Smooth muscle cell (in vitro differentiated cells): Measurements from ENCODE around the gene CFAP43. TPM values are rescaled to one million over a fixed set of nuclear protein-coding genes. Genes with fewer than 3 reads are reported as not detected.

Experiments used
- DNase-seq: peaks from one replicate; lab custom pipeline; 2025; ENCODE audit not compliant: unreplicated experiment; lab: John Stamatoyannopoulos, UW
- H2AFZ ChIP-seq: fragments of 200-600 bp; sonication (generic); 2 replicates; pipeline ENCODE4 v1.6.0; 2016; ENCODE audit warnings: antibody characterized with exemption, low read depth, mild to moderate bottlenecking
- H3F3A ChIP-seq: fragments of 200-600 bp; sonication (generic); 2 replicates; pipeline ENCODE4 v1.6.0; 2017; ENCODE audit warnings: antibody characterized with exemption, low read depth
- H3K27ac ChIP-seq: fragments of 200-600 bp; sonication (generic); 2 replicates; pipeline ENCODE4 v1.5.1; 2016; ENCODE audit warnings: low read depth, mild to moderate bottlenecking
- H3K27me3 ChIP-seq: fragments of 200-600 bp; sonication (generic); 2 replicates; pipeline ENCODE4 v1.6.1; 2016; ENCODE audit warnings: low read depth, mild to moderate bottlenecking
- H3K36me3 ChIP-seq: fragments of 200-600 bp; sonication (generic); 2 replicates; pipeline ENCODE4 v1.5.1; 2016; ENCODE audit warnings: low read depth
- H3K4me1 ChIP-seq: fragments of 200-600 bp; sonication (generic); 2 replicates; pipeline ENCODE4 v1.5.1; 2016; ENCODE audit warnings: low read depth
- H3K4me2 ChIP-seq: fragments of 200-600 bp; sonication (generic); 2 replicates; pipeline ENCODE4 v1.6.0; 2016; ENCODE audit warnings: mild to moderate bottlenecking
- H3K4me3 ChIP-seq: fragments of 200-600 bp; sonication (generic); 2 replicates; pipeline ENCODE4 v1.5.1; 2016; ENCODE audit warnings: mild to moderate bottlenecking
- H3K79me2 ChIP-seq: fragments of 200-600 bp; sonication (generic); 2 replicates; pipeline ENCODE4 v1.6.0; 2016; ENCODE audit warnings: low read depth, mild to moderate bottlenecking
- H3K9ac ChIP-seq: fragments of 200-600 bp; sonication (generic); 2 replicates; pipeline ENCODE4 v1.6.0; 2016; ENCODE audit warnings: low read depth
- H3K9me3 ChIP-seq: fragments of 200-600 bp; sonication (generic); replicated peaks from 2 replicates; pipeline ENCODE4 v1.5.1; 2016; ENCODE audit warnings: low read depth
- H4K20me1 ChIP-seq: fragments of 200-600 bp; sonication (generic); 2 replicates; pipeline ENCODE4 v1.6.0; 2016; ENCODE audit warnings: low read depth
- CTCF ChIP-seq: fragments of 200-600 bp; sonication (generic); IDR thresholded peaks from 2 replicates; pipeline ENCODE4 v1.5.1; 2017; ENCODE audit warnings: borderline replicate concordance, mild to moderate bottlenecking, antibody characterized with exemption; ENCODE audit not compliant: insufficient read depth, poor library complexity, severe bottlenecking
- WGBS: methylation state at CpG from one replicate; pipeline ENCODE4 v1.1.7; 2016; ENCODE audit warnings: low lambda C conversion rate; 5-methylcytosine and 5-hydroxymethylcytosine counted together
- polyA plus RNA-seq: library from polyadenylated mRNA; unstranded; fragments of >200 nt; fragmentation: Nextera tagmentation; extraction: Ambion mirVana; gene quantifications from 2 replicates; pipeline ENCODE4 v1.2.1, GENCODE V29; 2016
- total RNA-seq: library from RNA; depleted of rRNA; stranded (reverse); fragments of >200 nt; gene quantifications from 2 replicates; pipeline ENCODE4 v1.2.3, GENCODE V29; 2014

CFAP43 gene
- total and polyA plus RNA-seq, 2 experiments from 2014 or later = 0.04 to 0.50 TPM

- Histone ChIP-seq H3K27ac (no peak overlapping the region), H3K36me3 (no peaks in the 10 kb centered on the region), H3K4me3 (no peak overlapping the region), H3K9me3 (no peaks in the 10 kb centered on the region), H3K27me3 (no peaks in the 10 kb centered on the region), H3K4me2 (no peak overlapping the region), H3K79me2 (no peaks in the 10 kb centered on the region), H3K9ac (no peak overlapping the region), H3F3A (no peaks in the 10 kb centered on the region), H4K20me1 (no peaks in the 10 kb centered on the region), H3K4me1 (peaks cover 9% of the 10 kb centered on the region), H2AFZ (no peak overlapping the region)
- no peak for DNase-seq
- no peak for TF ChIP-seq CTCF
- WGBS = 100% methylated on average over 1 of the region's 1 CpG
Measured at GRCh38 chr10:104233817-104234216, 1.7 kb upstream of the CFAP43 start.

- H3K4me2 ChIP-seq = peak overlapping the region; percentile 98
- H4K20me1 ChIP-seq = no peaks in the 10 kb centered on the region
- no peaks in the 10 kb centered on the region for H3K79me2 ChIP-seq
- H3K9ac ChIP-seq = peak overlapping the region; percentile 96
- H2AFZ ChIP-seq = peak overlapping the region; percentile 99
- H3K27ac ChIP-seq = no peak overlapping the region
- peak overlapping the region; percentile 78 for H3K4me3 ChIP-seq
- 41% methylated on average over 20 of the region's 20 CpGs for WGBS
- no peaks in the 10 kb centered on the region for H3F3A ChIP-seq
- H3K36me3 ChIP-seq = no peaks in the 10 kb centered on the region
- H3K4me1 ChIP-seq = peaks cover 9% of the 10 kb centered on the region
- no peak for TF ChIP-seq CTCF
- no peaks in the 10 kb centered on the region for H3K27me3 ChIP-seq
- no peak for DNase-seq
- H3K9me3 ChIP-seq = no peaks in the 10 kb centered on the region
Measured at GRCh38 chr10:104232613-104233102, 494 bp upstream of the CFAP43 start.

GRCh38 chr10:104230490-104230889 lies 1.7 kb downstream of the CFAP43 start:
- no peaks in the 10 kb centered on the region for H4K20me1 ChIP-seq
- no peaks in the 10 kb centered on the region for H3F3A ChIP-seq
- H3K4me3 ChIP-seq = no peak overlapping the region
- H3K79me2 ChIP-seq = no peaks in the 10 kb centered on the region
- no peaks in the 10 kb centered on the region for H3K27me3 ChIP-seq
- peaks cover 9% of the 10 kb centered on the region for H3K4me1 ChIP-seq
- H3K36me3 ChIP-seq = no peaks in the 10 kb centered on the region
- no peaks in the 10 kb centered on the region for H3K9me3 ChIP-seq
- H3K27ac ChIP-seq = no peak overlapping the region
- H2AFZ ChIP-seq = peak overlapping the region; percentile 99
- no peak for TF ChIP-seq CTCF
- H3K4me2 ChIP-seq = no peak overlapping the region
- 91% methylated on average over 4 of the region's 4 CpGs for WGBS
- no peak for DNase-seq
- no peak overlapping the region for H3K9ac ChIP-seq

- no peak overlapping the region for H3K9ac ChIP-seq
- no peak overlapping the region for H3K4me3 ChIP-seq
- DNase-seq = no peak
- no peak for TF ChIP-seq CTCF
- H3K36me3 ChIP-seq = no peaks in the 10 kb centered on the region
- no peaks in the 10 kb centered on the region for H3K9me3 ChIP-seq
- H4K20me1 ChIP-seq = no peaks in the 10 kb centered on the region
- no peaks in the 10 kb centered on the region for H3K79me2 ChIP-seq
- no peak overlapping the region for H2AFZ ChIP-seq
- H3K4me1 ChIP-seq = no peaks in the 10 kb centered on the region
- H3K27ac ChIP-seq = no peak overlapping the region
- H3K4me2 ChIP-seq = no peak overlapping the region
- H3F3A ChIP-seq = no peaks in the 10 kb centered on the region
- no peaks in the 10 kb centered on the region for H3K27me3 ChIP-seq
Measured at GRCh38 chr10:104223304-104223703, 8.9 kb downstream of the CFAP43 start.
